ACC112 (cell line): ENCODE results near the gene CCDC12.

Source experiments
- H2AFZ ChIP-seq: fragments of 200-600 bp; sonication (generic); one replicate; pipeline ENCODE4 v1.6.0; 2017; ENCODE audit warnings: antibody characterized with exemption, low read length; ENCODE audit not compliant: unreplicated experiment
- H3K27ac ChIP-seq: fragments of 200-600 bp; sonication (generic); 2 replicates; pipeline ENCODE4 v1.5.1; 2014; ENCODE audit warnings: low read depth, mild to moderate bottlenecking, antibody characterized with exemption, low read length, moderate library complexity
- H3K27me3 ChIP-seq: fragments of 200-600 bp; sonication (generic); 2 replicates; pipeline ENCODE4 v1.6.1; 2014; ENCODE audit warnings: mild to moderate bottlenecking, antibody characterized with exemption, low read length, moderate library complexity, mixed read lengths; ENCODE audit not compliant: insufficient read depth
- H3K36me3 ChIP-seq: fragments of 200-600 bp; sonication (generic); 2 replicates; pipeline ENCODE4 v1.6.1; 2016; ENCODE audit warnings: mild to moderate bottlenecking, antibody characterized with exemption, low read length, moderate library complexity, mixed read lengths; ENCODE audit not compliant: insufficient read depth
- H3K4me1 ChIP-seq: fragments of 200-600 bp; sonication (generic); one replicate; pipeline ENCODE4 v1.6.1; 2016; ENCODE audit warnings: low read length, mixed read lengths; ENCODE audit not compliant: insufficient read depth, unreplicated experiment, control insufficient read depth
- H3K4me3 ChIP-seq: fragments of 200-600 bp; sonication (generic); 2 replicates; pipeline ENCODE4 v1.5.1; 2014; ENCODE audit warnings: mild to moderate bottlenecking, low read depth, low read length
- H3K79me2 ChIP-seq: fragments of 200-600 bp; sonication (generic); one replicate; pipeline ENCODE4 v1.6.0; 2016; ENCODE audit warnings: low read length; ENCODE audit not compliant: control insufficient read depth, unreplicated experiment, insufficient read depth

Gene CCDC12

GRCh38 chr3:47000922-47001730 is 24.6 kb upstream of the CCDC12 start:
- Histone ChIP-seq H3K4me1 (peaks cover 10% of the 10 kb centered on the region), H3K27ac (no peak overlapping the region), H3K27me3 (no peaks in the 10 kb centered on the region), H3K79me2 (no peaks in the 10 kb centered on the region), H3K36me3 (no peaks in the 10 kb centered on the region), H2AFZ (no peak overlapping the region), H3K4me3 (no peak overlapping the region)

- peaks cover 10% of the 10 kb centered on the region for H3K4me1 ChIP-seq
- H2AFZ ChIP-seq = no peak overlapping the region
- no peaks in the 10 kb centered on the region for H3K36me3 ChIP-seq
- no peaks in the 10 kb centered on the region for H3K27me3 ChIP-seq
- no peaks in the 10 kb centered on the region for H3K79me2 ChIP-seq
- H3K27ac ChIP-seq = no peak overlapping the region
- no peak overlapping the region for H3K4me3 ChIP-seq
These were observed 23.8 kb upstream of the CCDC12 start for GRCh38 chr3:47000198-47000815.

- no peak overlapping the region for H2AFZ ChIP-seq
- peaks cover 10% of the 10 kb centered on the region for H3K4me1 ChIP-seq
- H3K27ac ChIP-seq = no peak overlapping the region
- no peaks in the 10 kb centered on the region for H3K79me2 ChIP-seq
- no peaks in the 10 kb centered on the region for H3K27me3 ChIP-seq
- H3K4me3 ChIP-seq = no peak overlapping the region
- no peaks in the 10 kb centered on the region for H3K36me3 ChIP-seq
These were observed 23.1 kb upstream of the CCDC12 start for GRCh38 chr3:46999516-47000197.

- Histone ChIP-seq H3K4me1 (peaks cover 10% of the 10 kb centered on the region), H3K4me3 (no peak overlapping the region), H2AFZ (no peak overlapping the region), H3K27me3 (no peaks in the 10 kb centered on the region), H3K27ac (no peak overlapping the region), H3K79me2 (no peaks in the 10 kb centered on the region), H3K36me3 (no peaks in the 10 kb centered on the region)
These were observed 22.4 kb upstream of the CCDC12 start for GRCh38 chr3:46998852-46999515.

GRCh38 chr3:46998121-46998851 is 21.7 kb upstream of the CCDC12 start:
- no peak overlapping the region for H3K27ac ChIP-seq
- peaks cover 10% of the 10 kb centered on the region for H3K4me1 ChIP-seq
- H3K27me3 ChIP-seq = no peaks in the 10 kb centered on the region
- H3K4me3 ChIP-seq = no peak overlapping the region
- no peaks in the 10 kb centered on the region for H3K79me2 ChIP-seq
- no peak overlapping the region for H2AFZ ChIP-seq
- no peaks in the 10 kb centered on the region for H3K36me3 ChIP-seq

- Histone ChIP-seq H3K27me3 (no peaks in the 10 kb centered on the region), H2AFZ (no peak overlapping the region), H3K27ac (no peak overlapping the region), H3K4me1 (peaks cover 10% of the 10 kb centered on the region), H3K79me2 (no peaks in the 10 kb centered on the region), H3K4me3 (no peak overlapping the region), H3K36me3 (no peaks in the 10 kb centered on the region)
These were observed 21.0 kb upstream of the CCDC12 start for GRCh38 chr3:46997453-46998091.

- no peak overlapping the region for H3K27ac ChIP-seq
- H2AFZ ChIP-seq = no peak overlapping the region
- peaks cover 10% of the 10 kb centered on the region for H3K4me1 ChIP-seq
- H3K36me3 ChIP-seq = no peaks in the 10 kb centered on the region
- H3K27me3 ChIP-seq = no peaks in the 10 kb centered on the region
- H3K4me3 ChIP-seq = no peak overlapping the region
- no peaks in the 10 kb centered on the region for H3K79me2 ChIP-seq
These were observed 20.3 kb upstream of the CCDC12 start for GRCh38 chr3:46996689-46997452.

- no peak overlapping the region for H2AFZ ChIP-seq
- no peaks in the 10 kb centered on the region for H3K27me3 ChIP-seq
- H3K4me1 ChIP-seq = peaks cover 10% of the 10 kb centered on the region
- H3K79me2 ChIP-seq = no peaks in the 10 kb centered on the region
- H3K4me3 ChIP-seq = no peak overlapping the region
- H3K27ac ChIP-seq = no peak overlapping the region
- no peaks in the 10 kb centered on the region for H3K36me3 ChIP-seq
These were observed 19.5 kb upstream of the CCDC12 start for GRCh38 chr3:46995901-46996562.
